ENCODE results near the gene SOCS6. TPM values are rescaled to one million over a fixed set of nuclear protein-coding genes. Genes with fewer than 3 reads are reported as not detected.

Gene SOCS6
- total RNA-seq, 2 experiments from 2014 or later = 0.42 to 0.60 TPM

DNA sequence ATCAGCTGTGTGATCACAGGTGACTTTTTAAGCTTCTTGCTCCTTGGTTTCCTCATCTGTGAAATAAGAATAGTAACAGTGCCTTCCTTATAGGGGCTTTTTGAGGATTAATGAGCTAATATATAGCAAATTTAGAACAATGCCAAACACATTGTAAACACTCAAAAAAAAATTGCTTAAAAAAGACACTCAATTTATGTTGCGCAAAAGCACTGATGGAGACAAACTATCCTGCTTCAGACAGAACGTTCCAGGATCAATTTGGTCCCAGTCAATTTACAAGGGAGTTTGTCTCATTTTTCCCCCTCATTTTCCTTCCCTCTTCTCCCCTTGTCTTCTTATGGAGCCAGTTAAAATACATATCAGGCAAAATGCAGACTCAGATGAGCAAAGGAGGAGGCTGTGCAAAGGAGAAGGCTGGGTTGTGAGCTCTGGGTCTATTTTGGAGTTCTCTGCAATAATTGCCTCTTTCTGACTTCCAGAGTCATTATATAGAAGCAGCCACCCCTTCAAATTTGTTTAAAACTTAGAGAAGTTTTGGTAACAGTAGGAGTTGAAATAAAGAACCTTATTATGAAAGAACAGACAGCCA lies 83.7 kb downstream of the SOCS6 start:
- no peaks in the 10 kb centered on the region for H3K9me3 Mint-ChIP-seq
- no peak for DNase-seq
- H3K36me3 Mint-ChIP-seq (ENCODE audit: low read depth) = no peaks in the 10 kb centered on the region
- no peak overlapping the region for H3K27ac Mint-ChIP-seq
- H3K27me3 Mint-ChIP-seq (ENCODE audit: low read depth) = peaks cover 9% of the 10 kb centered on the region
- no peak overlapping the region for H3K4me3 Mint-ChIP-seq
- H3K4me1 Mint-ChIP-seq (ENCODE audit: low read depth) = no peaks in the 10 kb centered on the region
- CTCF ChIA-PET = interaction anchor here (1.1 kb wide), 1 partner anchor 735 kb away, joined by 4 read pairs; no protein-coding TSS in a partner anchor
- intact Hi-C loops (cut with micrococcal nuclease) = no loop called here

DNA sequence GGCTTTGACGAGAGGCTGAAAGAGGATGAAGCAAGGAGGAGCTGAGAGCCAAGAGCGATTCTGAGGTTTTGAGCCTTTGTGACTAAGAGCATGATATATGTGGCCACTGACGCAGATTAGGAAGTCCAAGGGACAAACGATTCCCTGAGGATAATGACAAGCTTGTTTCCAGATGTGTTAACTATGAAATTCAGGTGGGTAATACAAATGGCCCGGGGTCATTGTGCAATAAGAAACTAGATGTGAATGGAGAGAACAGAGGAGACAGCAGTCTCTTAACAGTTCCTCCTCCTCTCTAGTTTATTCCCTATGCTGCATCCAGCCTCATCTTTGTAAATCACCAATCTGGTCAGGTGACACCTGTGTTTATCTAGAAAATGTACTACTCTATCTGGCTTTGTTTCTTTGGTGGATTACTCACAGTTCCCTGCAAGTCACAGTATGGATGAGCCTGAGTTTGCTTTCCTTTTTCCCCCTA lies 84.2 kb downstream of the SOCS6 start:
- no peaks in the 10 kb centered on the region for H3K4me1 Mint-ChIP-seq (ENCODE audit: low read depth)
- no peak overlapping the region for H3K4me3 Mint-ChIP-seq
- H3K9me3 Mint-ChIP-seq = no peaks in the 10 kb centered on the region
- H3K36me3 Mint-ChIP-seq (ENCODE audit: low read depth) = no peaks in the 10 kb centered on the region
- H3K27ac Mint-ChIP-seq = no peak overlapping the region
- intact Hi-C loops (cut with micrococcal nuclease) = no loop called here
- peaks cover 6% of the 10 kb centered on the region for H3K27me3 Mint-ChIP-seq (ENCODE audit: low read depth)
- CTCF ChIA-PET = no interaction called here
- DNase-seq = no peak

DNA sequence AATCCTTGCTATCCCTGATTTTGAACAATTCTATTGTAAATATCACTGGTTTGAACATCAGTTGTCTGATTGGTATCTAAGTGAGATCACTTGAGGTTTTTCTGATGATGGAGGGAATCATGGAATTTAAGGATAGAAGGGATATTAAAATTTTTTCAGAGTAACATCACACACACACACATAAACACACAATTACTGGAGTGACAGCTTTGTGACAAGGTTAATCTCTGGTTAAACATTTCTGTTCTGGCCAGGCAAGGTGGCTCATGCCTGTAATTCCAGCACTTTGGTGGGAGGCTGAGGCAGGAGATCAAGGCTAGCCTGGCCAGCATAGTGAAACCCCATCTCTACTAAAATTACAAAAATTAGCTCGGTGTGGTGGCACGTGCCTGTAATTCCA lies 85.3 kb downstream of the SOCS6 start:
- CTCF ChIA-PET = no interaction called here
- Mint-ChIP-seq H3K9me3 (no peaks in the 10 kb centered on the region), H3K27ac (no peak overlapping the region), H3K4me3 (no peak overlapping the region), H3K4me1 (ENCODE audit: low read depth) (no peaks in the 10 kb centered on the region), H3K36me3 (ENCODE audit: low read depth) (no peaks in the 10 kb centered on the region), H3K27me3 (ENCODE audit: low read depth) (peaks cover 3% of the 10 kb centered on the region)
- intact Hi-C loops (cut with micrococcal nuclease) = no loop called here
- DNase-seq = no peak

DNA sequence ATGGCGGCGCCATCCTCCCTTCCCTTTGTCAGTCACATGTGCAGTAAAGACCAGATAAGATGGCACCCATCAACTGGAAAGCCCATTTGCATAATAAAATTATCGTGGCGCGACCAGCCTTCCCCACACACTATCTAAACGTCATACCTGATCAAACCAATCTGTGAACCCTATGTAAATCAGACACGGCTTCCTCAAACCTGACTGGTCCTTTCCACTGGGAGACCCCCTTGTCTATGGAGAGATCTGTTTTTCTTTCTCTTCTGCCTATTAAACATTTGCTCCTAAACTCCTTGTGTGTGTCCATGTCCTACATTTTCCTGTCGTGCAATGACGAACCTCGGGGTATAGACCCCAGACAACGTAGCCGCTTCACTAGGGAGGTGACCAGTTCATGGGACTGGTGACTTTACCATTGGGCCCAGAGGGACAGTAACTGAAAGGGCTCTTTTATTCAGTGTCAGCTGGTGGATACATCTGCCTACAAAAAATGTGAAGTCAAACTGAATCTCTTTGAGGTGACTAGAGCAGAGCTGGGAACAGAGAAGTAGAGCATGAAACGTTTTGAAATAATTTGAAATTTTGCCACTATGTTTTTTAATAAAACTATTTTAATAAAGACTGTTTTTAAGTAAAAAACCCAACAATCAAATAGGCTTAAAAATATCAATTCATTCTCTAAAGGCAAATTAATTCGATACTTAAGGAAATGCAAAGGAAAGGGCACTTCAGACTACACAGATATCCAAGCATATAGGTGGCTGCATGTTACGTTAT lies 87.5 kb downstream of the SOCS6 start:
- Mint-ChIP-seq H3K4me1 (ENCODE audit: low read depth) (no peaks in the 10 kb centered on the region), H3K27me3 (ENCODE audit: low read depth) (no peaks in the 10 kb centered on the region), H3K9me3 (no peaks in the 10 kb centered on the region), H3K36me3 (ENCODE audit: low read depth) (no peaks in the 10 kb centered on the region), H3K27ac (no peak overlapping the region), H3K4me3 (no peak overlapping the region)
- intact Hi-C loops (cut with micrococcal nuclease) = no loop called here
- CTCF ChIA-PET = no interaction called here
- no peak for DNase-seq

DNA sequence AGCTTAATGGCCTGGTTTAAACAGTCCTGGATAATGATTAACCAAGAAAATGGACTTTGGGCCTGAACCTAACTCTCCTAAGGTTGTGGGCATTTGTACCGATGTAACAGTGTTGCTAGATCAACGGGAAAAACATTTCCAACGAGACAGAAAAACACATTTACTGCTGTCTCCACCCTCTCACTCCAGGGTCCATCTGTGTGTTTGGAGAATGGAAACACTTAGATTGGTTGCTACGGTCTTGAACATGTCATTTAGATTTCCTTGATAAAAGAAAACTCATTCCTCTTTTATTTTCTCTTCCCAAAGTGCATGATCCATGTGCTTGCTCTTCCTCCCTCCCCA lies 88.0 kb downstream of the SOCS6 start:
- DNase-seq = no peak
- no peak overlapping the region for H3K4me3 Mint-ChIP-seq
- no peaks in the 10 kb centered on the region for H3K27me3 Mint-ChIP-seq (ENCODE audit: low read depth)
- H3K36me3 Mint-ChIP-seq (ENCODE audit: low read depth) = no peaks in the 10 kb centered on the region
- CTCF ChIA-PET = no interaction called here
- H3K4me1 Mint-ChIP-seq (ENCODE audit: low read depth) = no peaks in the 10 kb centered on the region
- no peak overlapping the region for H3K27ac Mint-ChIP-seq
- no peaks in the 10 kb centered on the region for H3K9me3 Mint-ChIP-seq
- intact Hi-C loops (cut with micrococcal nuclease) = no loop called here

DNA sequence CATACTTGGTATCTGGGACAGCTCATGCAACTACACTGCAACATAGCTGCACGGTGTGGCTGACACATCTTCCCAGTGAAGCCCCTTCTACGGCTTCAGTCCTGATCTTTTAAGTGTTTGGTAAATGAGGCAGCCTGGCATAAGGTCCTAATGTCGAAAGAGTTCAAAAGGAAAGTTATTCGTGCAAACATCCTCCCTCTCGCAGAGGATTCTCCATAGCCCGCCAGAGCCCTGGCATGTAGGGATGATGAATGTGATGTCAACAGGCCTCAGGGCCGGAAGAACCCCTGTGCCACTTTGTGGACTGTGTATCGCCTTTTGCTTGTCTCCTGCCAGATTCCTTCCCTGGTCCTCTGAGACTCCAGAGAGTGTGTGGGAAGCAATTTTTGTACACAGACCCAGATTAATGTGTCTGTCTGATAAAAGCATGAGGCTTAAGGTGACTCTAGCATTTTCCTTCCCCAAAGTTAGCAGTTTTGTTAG lies 88.5 kb downstream of the SOCS6 start:
- DNase-seq = no peak
- no peaks in the 10 kb centered on the region for H3K27me3 Mint-ChIP-seq (ENCODE audit: low read depth)
- H3K4me3 Mint-ChIP-seq = no peak overlapping the region
- CTCF ChIA-PET = no interaction called here
- intact Hi-C loops (cut with micrococcal nuclease) = no loop called here
- H3K27ac Mint-ChIP-seq = no peak overlapping the region
- no peaks in the 10 kb centered on the region for H3K9me3 Mint-ChIP-seq
- H3K4me1 Mint-ChIP-seq (ENCODE audit: low read depth) = no peaks in the 10 kb centered on the region
- H3K36me3 Mint-ChIP-seq (ENCODE audit: low read depth) = no peaks in the 10 kb centered on the region

DNA sequence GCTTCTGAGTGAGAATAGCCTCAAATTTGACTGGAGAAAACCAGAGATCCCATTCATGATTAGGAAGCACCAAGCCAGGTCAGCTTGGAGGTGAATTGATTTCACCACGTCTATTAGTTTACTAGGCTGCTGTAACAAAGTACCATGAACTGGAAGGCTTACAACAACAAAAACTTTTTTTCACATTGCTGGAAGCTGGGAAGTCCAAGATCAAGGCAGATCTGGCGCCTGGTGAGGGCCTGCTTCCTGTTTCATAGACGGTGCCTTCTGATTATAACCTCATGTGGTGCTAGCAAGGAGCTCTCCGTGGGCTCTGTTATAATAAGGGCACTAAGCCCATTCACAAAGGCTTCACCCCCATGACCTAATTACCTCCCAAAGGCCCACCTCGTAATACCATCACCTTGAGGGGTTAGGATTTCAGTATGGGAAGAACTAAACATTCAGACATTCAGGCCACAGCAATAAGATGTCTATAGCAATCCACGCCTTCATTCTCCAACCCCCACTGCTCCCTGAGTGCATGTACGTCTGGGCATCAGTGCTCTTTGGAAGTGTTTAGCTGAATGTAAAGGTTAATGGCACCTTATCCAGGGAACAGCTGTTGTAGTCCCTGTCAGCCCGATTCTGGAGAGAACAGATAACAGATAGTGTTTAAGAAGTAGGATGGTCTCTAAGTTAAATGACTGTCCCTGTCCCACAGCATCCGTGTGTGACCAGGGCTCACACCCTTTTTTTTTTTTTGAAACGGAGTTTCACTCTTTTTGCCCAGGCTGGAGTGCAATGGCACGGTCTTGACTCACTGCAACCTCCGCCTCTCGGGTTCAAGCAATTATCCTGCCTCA lies 89.2 kb downstream of the SOCS6 start:
- Mint-ChIP-seq H3K27me3 (ENCODE audit: low read depth) (no peaks in the 10 kb centered on the region), H3K27ac (no peak overlapping the region), H3K4me3 (no peak overlapping the region), H3K4me1 (ENCODE audit: low read depth) (no peaks in the 10 kb centered on the region), H3K9me3 (no peaks in the 10 kb centered on the region), H3K36me3 (ENCODE audit: low read depth) (no peaks in the 10 kb centered on the region)
- CTCF ChIA-PET = no interaction called here
- intact Hi-C loops (cut with micrococcal nuclease) = no loop called here
- no peak for DNase-seq

Other genes with a start within 250 kb of the SOCS6 start
- gene RTTN, start 83.4 kb upstream of the SOCS6 start, total RNA-seq = 10 to 100 TPM; 30.2 to 32.0 TPM